Measurements from ENCODE around the gene NMUR1.

NMUR1 gene

DNA sequence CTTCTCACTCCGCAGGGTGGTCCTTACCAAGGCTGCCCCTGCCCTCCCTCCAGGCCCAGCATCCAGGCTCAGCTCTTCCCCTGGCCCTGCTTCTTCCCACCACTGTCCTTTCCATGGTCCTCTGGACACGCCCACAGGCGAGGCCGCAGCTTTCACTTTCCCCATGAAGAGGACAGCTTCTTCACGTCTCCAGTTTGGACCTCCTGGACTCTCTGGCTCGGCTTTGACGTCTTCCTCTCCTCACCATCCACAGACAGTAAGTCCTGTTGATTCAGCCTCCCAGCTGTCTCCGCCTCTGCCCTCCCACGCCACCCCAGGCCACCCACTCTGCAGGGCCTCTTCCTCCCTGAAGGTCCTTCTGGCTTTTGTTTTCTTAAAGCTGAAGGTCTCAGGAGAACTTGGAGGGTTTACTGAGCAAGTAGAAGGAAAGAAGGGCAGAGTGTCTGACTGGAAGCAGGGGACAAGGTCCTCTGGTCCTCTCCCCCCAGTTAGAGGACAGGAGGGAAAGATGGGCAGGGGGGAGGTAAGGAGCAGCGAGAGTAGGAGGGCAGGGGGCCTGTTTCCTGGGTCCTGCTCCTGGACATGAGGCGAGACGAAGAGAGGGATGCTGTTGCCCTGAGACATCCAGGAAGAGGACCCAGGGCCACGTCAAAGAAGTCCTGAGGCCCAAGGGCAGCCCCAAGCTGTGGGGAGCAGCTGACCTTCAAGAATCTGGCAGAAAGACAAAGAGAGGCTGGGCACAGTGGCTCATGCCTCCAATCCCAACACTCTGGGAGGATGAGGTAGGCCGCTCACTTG is 24.7 kb upstream of the NMUR1 start:
- in situ Hi-C loops (cut with MboI; ENCODE audit: low sequenced_read_pairs): no loop called here

DNA sequence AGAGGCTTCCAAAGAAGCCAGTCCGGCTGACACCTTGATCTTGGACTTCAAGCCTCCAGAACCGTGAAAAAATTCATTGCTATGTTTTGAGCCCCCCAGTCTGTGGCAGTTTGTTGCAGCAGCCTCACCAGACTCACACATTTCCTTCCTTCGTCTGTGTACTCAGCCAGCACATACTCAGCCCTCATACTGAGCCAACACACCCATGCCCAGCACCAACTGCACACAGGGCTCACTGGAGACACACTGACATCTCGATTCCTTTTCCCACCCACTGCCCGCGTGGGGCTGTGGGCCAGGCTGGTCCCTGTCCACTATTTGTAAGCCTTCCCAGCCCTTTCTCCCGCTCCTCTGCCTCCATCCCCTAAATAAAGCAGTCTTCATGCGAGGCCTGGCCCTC is 24.1 kb upstream of the NMUR1 start:
- in situ Hi-C loops (cut with MboI; ENCODE audit: low sequenced_read_pairs): no loop called here

DNA sequence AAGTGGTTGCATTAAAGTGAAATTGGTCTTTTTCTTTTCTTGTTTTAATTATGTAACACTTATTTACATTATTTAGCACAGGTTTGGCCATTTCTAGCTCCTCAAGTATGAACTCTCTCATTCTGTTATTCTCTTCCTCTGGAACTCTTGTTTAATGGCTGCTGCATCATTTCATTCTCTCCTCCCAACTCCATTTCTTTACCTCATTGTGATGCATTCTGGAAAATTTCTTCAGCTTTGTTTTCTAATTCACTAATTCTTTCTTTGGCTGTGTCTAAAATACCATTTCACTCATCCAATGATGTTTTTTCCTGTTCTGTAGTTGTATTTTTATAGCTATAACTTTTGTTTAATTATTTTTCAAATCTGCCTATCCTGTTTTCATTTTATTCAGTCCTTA is 22.5 kb upstream of the NMUR1 start:
- in situ Hi-C loops (cut with MboI; ENCODE audit: low sequenced_read_pairs): no loop called here

DNA sequence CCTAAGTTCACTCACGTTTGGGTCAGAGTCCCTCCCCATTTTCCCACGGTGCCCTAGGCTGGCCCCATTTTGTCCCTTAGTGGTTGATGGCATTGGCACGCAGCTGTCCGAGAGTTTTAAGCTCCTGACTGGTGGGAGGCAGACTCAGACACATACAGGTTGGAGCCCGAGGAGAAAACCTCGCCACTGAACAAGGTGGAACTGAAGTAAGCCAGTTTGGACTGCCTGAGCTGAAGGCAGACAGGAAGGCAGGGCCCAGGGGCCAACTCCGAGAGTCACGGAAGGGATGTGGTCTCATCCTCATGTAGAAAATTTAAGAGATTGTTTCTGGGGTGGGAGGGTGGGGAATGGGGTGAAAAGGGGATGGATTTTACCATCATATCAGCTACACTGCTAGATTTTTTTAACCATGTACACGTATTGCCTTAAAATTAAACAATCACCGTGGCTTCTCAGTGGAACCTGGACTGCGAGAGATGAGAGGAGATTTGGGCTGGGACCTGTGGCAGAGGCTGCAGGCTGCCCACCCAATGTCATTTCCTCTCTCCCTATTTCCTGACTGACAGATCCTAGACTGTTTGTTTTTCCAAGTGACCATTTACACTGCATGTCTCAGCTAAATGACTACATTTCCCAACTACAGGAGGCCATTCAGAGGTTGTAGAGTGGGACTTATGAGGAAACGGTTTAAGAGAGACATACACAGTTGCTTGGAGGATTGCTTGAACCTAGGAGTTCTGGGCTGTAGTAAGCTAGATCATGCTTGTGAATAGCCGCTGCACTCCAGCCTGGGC is 19.4 kb upstream of the NMUR1 start:
- in situ Hi-C loops (cut with MboI; ENCODE audit: low sequenced_read_pairs): no loop called here

DNA sequence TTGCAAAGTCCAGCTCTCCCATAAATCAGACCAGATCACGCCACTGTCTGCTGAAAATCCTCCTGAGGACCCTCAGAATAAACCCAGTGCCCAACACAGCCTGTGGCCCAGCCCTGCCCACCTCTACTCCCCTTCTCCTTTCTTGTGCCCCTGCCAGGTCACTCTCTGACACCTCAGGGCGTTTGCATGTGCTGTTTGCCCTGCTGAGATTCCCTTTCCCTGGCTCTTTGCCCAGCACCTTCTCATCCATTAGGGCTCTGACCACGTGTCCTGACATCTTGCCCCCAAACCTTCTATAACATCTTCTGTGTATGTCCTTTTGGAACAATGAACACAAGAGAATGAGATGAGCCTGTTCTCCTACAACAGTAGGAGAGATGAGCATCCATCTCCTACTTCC is 18.5 kb upstream of the NMUR1 start:
- in situ Hi-C loops (cut with MboI; ENCODE audit: low sequenced_read_pairs): no loop called here

DNA sequence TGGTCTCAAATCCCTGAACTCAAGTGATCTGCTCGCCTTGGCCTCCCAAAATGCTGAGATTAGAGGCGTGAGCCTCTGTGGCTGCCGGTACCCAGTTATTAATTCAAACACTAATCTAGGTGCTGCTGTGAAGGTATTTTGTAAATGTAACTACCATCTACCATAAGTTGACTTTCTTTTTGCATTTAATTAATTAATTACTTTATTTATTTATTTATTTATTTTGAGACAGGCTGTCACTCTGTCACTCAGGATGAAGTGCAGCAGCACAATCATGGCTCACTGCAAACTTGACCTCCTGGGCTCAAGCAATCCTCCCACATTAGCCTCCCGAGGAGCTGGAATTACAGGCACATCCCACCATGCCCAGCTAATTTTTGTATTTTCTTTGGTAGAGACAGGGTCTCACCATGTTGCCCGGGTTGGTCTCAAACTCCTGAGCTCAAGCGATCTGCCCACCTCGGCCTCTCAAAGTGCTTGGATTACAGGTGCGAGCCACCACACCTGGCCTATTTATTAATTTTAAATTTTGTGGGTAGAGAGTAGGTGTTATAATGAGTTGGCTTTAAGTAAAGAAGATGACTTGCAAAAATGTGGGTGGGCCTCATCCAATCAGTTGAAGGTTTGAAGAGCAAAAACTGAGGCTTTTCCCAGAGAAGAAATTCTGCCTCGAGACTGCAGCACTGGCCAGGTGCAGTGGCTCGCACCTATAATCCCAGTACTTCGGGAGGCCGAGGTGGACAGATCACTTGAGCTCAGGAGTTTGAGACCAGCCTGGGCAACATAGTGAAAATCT is 17.3 kb upstream of the NMUR1 start:
- in situ Hi-C loops (cut with MboI; ENCODE audit: low sequenced_read_pairs): no loop called here

DNA sequence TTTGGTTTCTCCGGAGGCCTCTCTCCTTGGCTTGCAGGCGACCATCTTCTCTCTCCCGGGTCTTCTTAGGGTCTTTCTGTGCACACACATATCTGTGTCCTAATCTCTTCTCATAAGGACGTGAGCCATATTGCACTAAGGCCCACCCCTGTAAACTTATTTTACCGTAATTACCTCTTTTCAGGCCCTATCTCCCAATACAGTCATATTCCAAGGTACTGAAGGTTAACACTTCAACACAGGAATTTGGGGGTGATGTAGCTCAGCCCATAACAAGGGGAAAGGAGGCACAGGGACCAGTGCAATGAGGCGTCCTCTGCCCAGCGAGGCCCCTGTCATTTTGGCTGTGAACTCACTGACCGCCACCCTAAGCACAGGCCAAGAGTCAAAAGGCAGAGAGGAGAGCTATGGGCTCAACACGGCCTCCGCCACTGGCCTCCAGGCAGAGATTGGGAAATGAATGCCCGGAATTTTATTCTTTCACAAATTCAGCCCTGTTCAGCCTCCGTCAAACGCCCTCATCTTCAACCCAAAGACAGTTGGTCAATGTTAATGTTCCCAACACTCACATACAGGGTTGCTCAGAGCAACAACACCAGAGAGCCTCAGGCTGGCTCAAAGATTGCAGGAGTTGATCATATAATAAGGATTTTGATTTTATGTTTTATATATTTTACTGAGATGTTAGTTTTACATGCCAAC is 15.9 kb upstream of the NMUR1 start:
- in situ Hi-C loops (cut with MboI; ENCODE audit: low sequenced_read_pairs): no loop called here

DNA sequence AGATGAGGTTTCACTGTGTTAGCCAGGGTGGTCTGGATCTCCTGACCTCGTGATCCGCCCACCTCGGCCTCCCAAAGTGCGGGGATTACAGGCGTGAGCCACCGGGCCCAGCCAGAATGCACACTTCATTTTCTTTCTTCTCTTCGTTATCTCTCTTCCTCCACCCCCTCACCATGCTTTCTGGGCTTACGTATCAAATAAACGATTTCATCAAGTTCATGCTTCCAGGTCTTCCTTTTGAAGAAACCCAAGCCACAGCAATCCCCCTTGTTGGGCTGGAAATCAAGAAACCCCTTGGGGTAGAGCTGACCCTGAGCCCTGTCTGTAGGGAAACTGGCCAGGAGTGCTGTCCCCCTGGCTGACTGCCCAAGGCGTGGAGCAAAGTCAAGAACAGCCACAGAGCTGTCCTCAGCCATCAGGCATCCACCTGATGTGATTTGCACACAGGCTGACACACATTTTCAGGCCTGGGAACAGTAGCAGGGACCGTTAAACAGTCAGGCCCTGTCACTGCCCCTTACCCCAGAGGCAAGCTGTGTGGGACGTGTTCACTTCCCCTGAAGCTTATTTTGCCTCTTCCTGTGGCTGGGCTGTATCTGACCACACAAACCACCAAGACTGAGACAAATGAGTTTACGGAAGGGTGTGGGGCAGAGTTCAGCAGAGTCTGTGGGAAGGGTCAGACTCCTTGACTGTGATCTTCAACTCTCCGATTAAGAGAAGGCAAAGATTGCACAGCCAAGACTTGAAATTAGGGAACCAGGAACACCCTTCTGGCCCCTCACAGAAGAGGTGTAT is 15.1 kb upstream of the NMUR1 start:
- in situ Hi-C loops (cut with MboI; ENCODE audit: low sequenced_read_pairs): no loop called here

DNA sequence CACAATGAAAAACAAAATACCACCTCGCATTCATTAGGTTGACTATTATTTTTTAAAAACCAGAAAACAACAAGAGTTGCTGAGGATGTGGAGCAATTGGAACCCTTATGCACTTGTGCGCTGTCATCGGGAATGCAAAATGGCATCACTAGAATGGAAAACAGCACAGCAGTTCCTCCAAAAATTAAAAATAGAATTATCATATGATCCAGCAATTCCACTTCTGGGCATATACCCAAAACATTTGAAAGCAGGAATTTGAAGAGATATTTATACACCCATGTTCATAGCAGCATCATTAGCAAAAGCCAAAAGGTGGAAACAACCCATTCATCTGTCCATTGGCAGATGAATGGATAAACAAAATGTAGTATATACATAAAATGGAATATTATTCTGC is 11.9 kb upstream of the NMUR1 start:
- in situ Hi-C loops (cut with MboI; ENCODE audit: low sequenced_read_pairs): no loop called here

DNA sequence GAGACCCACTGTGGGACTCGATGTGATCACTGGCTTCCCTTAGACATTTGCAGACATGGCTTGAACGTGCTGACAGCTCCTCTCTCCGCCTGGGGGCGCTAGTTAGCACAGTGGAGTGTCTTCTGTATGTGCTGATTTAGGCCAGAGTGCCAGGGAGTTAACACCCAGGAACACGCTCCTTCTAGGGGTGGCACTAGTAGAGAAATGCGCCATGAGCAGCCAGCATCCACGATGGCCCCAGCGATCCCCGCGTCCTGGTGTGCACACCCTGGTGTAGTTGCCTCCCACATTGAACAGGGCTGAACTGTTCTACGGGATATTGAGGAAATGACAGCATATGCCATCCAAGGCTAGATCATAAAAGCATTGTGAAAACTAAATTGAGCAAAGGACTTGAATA is 11.4 kb upstream of the NMUR1 start:
- in situ Hi-C loops (cut with MboI; ENCODE audit: low sequenced_read_pairs): no loop called here

DNA sequence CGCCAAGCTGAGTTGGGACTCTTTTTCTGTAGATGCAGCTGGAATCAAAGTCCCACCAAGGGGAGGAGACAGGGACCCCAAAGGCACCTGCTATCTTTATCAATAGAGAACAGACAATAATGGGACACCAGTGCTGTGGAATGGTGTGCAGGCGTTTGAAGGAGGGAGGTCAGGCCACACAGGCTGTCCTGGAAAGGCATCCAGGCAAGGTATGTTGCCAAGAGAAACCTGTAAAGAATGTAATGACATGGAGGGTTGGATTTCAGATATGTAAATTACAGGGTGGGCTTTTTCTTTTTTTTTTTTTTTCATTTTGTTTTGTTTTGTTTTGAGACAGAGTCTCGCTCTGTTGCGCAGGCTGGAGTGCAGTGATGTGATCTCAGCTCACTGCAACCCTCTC is 9.7 kb upstream of the NMUR1 start:
- in situ Hi-C loops (cut with MboI; ENCODE audit: low sequenced_read_pairs): no loop called here

DNA sequence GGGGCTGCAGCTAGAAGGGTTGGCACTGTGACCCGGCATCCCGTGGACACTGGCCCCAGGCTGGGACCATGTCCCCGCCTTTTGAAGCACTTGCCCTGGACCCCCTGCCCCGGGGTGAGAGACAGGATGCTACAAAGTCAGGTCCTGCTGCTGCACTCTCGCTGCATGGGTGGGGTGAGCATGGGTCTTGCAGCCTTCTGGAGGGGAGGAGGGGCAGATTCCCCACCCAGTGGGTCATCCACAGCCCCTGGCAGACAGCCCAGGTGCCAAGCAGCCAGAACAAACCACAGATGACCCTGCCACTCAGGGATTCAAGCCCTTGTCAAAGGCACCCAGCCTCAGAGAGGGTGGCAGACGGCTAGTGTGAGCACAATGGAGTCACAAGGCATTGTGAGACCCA is 5.7 kb upstream of the NMUR1 start:
- in situ Hi-C loops (cut with MboI; ENCODE audit: low sequenced_read_pairs): no loop called here

DNA sequence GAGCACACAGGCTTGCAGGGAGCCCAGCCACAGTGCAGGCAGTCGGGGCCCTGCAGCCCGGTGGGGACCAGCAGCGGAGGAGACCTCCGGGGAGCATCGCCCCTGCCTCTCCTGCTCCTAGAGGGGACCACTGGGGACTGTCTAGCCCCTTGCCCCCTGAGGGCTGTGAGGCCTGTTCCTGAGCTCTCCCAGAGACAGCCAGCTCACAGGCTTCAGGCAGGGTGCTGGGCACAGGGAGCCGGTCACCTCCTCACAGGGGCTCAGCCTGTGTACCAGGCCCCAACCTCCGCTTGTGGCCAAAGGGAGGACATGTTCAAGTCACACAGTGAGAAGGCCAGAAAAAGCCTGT is 3.5 kb upstream of the NMUR1 start:
- in situ Hi-C loops (cut with MboI; ENCODE audit: low sequenced_read_pairs): no loop called here

DNA sequence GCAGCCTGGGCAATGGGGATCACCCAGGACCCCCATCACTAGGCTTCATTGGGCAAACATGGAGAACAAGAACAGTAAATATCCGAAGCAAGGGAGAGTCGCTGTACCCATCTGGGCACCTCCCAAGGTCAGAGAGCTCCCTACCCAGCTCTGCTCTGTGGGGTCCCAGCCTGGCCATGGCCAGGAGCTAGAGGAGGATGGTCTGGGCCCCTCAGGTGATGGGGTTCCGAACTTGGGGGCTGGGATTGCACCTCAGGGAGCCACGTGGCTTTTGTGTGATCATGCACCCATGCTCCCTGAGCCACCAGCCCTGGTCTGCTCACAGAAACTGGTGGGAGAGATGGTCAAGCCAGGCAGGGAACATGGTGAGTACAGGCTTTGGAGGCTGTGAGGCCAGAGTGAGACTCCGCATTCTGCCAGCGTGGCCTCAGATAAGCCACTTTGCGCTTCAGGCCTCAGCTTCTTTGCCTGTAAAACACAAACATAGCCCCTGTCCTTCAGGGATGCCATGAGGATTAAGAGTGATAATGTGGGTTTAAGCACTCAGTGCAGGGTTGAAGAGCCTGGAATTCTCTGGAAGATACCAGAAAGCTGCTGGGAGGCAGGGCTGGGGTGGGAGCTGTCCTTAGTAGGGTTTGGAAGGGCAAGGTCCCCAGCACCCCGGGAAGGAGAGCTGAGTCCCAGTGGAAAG is 3.0 kb upstream of the NMUR1 start:
- in situ Hi-C loops (cut with MboI; ENCODE audit: low sequenced_read_pairs): no loop called here

DNA sequence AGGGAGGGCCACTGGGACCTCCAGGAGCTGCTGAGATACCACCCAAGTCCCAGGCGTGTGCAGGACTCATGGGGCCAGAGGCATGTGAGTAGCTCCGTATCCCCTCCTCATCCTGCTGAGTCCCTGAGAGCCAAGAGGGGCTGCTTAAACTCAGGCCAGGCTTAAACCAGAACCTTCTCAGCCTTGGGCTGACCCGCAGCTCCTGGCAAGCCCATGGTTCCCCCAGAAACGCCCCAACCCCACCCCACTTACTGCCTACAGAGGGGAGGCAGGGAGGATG is 2.5 kb upstream of the NMUR1 start:
- in situ Hi-C loops (cut with MboI; ENCODE audit: low sequenced_read_pairs): no loop called here

DNA sequence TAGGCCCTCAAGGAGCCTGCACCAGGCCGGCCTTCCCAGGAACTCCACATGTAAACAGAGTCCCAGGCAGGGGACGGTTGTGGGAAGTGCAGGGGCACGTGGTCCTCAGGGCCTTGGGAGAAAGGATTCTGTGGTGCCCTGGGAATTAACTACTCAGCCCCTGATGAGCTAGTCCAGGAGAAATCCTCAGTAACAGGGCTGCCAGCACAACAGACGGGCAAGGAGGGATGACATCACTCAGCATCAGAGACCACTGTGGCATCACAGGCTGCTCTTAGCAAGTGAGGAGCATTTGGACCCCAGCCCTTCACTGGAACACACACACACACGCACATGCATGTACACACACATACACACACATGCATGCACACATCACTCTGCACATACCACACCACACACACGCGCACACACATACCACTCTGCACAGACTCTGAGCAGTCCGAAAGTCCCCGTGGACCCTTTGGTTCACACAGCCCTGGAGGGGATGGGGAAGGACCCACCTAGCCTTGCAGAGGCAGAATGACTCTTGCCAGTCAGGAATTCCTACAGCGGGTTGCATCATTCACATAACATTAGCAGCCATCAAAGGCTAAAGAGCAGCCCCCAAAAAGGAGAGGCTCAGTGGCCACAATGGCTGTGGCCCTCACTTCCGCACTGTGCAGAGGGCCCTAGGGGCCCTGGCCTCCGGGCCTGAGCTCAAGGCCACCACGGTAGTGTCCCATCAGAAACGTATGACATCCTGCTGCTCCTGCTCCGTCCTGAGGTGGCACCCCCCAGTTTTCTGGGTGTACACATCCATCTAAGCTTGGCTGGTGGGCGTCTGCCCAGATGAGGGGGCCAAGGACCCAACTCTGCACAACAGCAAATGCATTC is 1.9 kb upstream of the NMUR1 start:
- in situ Hi-C loops (cut with MboI; ENCODE audit: low sequenced_read_pairs): no loop called here

DNA sequence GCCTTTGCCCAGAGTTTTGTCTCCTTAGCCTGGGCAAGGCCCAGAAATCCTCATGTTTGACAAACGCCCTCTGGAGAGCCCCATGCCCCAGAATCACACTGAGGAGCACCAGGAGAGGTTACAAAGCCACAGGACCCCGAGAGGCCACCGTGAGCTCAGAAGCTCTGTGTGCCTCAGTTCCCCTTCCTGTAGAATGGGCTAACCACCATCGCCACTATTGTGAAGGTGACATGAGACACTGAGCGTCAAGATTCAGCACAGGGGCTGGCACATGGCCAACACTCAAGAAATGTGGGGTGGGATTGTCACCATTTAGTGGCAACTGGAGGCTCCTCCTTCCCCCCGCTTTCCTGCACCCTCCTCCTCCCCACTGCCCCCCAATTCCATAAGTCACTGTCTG is 1.2 kb upstream of the NMUR1 start:
- in situ Hi-C loops (cut with MboI; ENCODE audit: low sequenced_read_pairs): no loop called here

DNA sequence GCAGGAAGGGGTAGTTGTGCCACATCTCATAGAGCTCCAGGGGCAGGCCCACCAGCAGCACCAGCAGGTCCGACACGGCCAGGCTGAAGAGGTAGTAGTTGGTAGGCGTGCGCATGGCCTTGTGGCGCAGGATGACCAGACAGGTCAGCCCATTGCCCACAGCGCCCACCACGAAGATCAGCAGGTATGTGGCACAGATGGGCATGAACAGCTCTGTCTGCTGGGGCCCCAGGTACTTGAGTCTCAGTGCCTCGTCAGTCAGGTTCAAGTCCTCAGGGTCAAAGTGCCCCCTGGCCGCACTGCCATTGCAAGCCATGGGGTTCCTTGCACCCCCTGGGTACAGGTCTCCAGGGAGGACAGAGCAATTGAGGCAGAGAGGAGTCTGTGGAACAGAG is 1.6 kb downstream of the NMUR1 start:
- in situ Hi-C loops (cut with MboI; ENCODE audit: low sequenced_read_pairs): no loop called here
